Bone marrow (tissue), 2 donors: ENCODE results near the gene NKAIN2.
"Not testable (repeated sequence)": the region's sequence is repeated elsewhere in the genome, so short reads cannot be mapped to it uniquely, and the experiment has no call there.

ENCODE experiments used
- DNase-seq, 2 donors: peaks; one replicate each; lab custom pipeline; 2025; lab: John Stamatoyannopoulos, UW

Gene NKAIN2

DNA sequence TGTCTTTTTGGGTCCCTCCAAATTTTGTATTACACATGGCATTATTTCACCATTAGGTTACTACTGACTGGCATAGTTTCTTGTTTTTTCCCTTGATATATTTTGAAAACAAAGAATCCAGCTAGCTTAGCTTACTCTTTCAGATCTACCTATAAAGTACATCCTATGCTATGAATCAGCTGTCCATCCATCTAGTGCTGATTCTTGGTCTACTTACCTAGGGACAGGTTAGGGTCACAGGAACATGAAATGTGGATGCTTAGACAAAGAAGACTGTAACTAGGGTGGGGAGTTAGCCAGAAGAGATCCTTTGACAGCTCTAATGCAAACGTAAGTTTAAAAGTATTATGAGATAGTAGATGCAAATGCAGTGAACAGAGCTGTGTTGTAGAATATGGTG is 91.7 kb downstream of the NKAIN2 start:
- no peak for DNase-seq

DNA sequence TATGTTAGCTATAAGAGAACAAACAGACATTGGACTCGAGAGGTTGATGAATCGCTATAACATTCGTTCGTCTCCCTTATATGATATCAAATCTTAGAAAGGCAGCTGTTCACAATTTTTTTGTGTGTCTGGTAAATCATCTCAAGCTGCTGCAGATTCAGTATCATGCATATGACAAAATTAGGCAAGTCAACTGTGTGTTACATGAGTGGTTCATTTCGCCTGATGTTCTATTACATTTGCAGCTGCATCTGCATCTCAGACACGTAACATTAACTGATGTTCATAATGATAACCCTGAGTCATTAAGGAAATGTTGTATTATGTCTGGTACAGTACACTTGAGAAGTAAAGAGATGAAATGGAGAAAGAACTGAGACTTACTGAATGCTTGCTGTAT is 92.1 kb downstream of the NKAIN2 start:
- no peak for DNase-seq

DNA sequence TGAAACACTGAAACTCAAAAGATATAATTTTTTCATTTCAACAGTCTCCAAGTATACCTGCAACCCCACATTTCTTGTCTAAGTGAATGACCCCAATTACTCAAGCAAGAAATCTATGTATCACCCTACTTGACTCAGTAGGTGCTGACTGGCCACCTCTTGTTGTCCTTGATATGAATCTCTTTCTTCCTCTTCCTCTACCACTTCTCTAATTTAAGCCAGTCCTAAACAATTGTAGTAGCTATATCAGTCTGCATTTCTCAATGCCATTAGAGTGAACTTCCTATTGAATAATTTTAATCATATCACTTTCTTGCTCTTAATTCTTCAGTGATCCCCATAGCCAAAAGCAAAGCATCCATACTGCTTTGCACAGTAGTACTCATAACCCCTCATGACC is 93.2 kb downstream of the NKAIN2 start:
- DNase-seq = no peak

DNA sequence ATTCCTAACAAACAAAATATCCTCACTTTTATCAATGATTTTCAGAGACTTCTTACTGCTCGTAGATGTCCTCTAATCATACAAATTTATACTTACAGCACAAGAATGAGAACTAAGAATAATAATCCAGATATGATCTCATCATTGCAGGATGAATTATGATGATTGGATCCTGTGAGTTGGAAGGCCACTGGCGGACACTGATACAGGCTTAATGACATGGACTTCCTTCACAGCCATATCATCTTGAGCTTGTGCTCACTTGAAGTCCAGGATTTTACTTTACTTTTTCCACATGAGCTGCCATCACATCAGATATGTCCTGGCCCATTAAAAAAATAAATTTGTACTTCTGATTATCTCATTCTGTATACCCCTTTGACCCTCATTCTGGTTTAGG is 94.3 kb downstream of the NKAIN2 start:
- no peak for DNase-seq

DNA sequence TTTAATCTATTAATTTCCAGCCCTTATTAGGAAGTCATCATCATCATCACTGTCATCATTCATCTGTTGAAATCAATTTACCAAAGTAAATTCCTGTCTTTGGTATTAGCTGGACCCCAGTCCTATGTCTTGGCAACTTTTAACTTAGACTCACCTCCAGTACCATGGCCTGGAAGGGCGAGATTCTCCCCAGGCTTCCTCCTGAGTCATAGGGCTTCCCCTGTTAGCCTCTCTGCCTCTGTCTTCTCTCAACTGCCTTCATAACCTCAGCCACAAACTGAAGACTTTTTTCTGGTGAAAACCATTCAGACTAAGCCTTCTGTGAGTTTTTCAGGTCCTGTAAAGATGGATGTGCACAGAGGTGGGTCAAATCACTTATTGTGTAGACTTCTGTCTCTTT is 95.0 kb downstream of the NKAIN2 start:
- no peak for DNase-seq

DNA sequence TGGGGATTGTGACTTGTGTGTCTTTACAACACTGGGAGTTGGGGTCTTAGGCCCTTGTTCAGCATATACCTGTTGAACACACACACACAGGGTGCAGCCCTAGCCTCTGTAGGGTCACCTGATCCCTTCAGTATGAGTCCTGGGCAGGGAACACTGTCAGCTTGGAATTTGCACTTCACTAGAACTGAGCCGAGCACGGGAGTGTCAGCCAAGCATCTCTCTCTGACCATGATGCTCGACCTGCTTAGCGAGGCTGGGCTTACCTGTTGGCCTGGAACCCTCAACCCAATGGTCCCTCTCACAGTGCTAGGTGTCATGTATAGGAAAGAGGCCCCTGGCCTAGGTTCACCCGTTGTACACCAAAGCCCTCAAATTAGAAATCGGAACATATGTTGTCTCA is 96.1 kb downstream of the NKAIN2 start:
- no peak for DNase-seq

DNA sequence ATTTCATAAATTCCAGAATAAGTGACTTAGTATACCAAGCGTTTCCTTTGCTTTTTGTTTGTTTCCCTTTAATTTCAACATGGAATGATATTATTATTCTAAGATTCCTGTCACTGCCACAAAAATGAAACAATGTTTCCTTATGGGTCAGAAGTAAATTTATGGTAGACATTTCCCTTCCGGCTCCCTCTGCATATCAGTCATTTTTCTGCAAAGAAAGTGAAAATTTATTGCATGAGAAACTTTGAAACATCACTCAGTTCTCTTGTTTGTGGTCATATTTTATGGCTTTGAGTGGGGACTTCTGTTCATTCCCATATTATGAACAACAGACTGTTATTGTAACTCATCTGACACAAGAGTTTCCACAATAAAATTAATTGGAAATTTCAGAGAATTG is 97.8 kb downstream of the NKAIN2 start:
- DNase-seq = no peak

DNA sequence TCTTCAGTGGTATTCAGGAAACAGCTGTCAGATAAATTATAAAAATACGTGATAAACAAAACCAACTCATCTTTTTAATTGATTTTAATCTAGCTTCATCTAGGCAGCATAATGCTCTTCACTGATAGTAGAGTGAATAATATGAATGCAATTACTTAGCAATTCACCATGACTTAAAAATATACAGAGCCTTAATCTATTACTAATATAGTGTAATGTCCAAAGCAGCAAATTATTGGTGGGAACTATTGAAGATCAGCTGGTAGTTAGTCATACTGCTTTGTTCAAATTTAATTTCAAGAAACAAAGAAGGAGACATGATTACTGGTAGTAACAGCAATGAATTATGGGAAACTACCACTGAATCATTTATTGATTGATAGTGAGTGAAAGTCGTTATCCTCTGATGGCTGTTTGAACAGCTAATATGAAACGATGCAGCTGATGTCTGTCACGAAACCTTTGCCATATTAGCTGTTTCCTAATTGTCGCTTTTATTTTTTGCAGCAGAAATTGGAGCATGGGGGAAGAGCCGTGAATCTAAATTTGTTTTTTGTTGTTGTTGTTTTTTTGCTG is 99.2 kb downstream of the NKAIN2 start:
- no peak for DNase-seq

DNA sequence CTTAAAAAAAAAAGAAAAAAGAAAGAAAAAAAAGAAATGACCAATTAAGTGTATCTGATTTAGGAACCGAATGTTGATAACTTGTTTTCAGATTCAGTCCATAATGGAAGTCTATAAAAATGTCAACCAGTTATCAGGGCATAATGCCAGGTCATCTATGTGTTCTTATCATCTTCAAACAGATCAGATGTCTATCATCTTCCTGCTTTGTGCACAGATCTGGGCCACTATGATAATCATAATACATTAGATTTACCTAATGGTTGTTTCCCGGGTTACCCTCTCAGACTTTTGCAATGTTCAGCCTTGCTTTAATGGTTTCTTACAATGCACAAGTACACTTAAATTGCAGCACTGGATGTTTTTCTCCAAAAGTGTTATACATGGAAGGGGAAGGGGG is 100.6 kb downstream of the NKAIN2 start:
- no peak for DNase-seq

DNA sequence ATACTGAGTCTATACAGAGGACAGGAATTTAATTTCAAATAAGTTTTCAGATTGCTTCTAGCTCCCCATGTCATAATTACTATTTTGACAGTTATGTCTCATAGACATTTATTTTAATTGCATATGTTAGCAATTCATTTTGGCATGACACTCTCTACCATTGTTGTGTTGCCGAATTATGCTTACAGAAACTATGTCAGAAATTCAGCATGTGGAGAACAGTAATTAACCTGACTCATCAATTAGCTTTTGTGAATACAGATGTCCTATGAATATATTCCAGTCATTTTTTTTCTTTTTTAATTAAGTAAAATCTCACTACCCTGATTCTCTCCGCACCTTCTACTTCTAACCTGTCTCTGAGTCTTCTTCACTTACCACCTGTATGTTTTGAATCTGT is 105.1 kb downstream of the NKAIN2 start:
- no peak for DNase-seq

DNA sequence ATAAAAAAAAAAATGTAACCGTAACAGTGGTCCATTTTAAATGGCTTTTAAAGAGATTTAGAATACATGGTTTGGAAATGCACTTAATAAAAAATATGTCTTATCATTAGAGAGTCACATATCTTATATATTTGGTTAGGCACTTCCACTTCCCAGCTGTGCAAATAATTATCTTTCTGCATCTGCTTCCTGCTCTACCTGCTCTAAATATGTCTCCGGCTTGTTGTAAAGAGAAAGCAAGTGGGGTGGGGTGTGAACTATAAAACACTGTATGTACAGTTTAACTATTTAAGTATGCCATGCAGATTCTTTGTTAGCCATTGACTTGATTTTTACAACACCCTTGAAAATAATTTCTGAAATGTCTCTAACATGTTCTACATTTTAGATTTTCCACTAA is 106.3 kb downstream of the NKAIN2 start:
- DNase-seq = no peak

DNA sequence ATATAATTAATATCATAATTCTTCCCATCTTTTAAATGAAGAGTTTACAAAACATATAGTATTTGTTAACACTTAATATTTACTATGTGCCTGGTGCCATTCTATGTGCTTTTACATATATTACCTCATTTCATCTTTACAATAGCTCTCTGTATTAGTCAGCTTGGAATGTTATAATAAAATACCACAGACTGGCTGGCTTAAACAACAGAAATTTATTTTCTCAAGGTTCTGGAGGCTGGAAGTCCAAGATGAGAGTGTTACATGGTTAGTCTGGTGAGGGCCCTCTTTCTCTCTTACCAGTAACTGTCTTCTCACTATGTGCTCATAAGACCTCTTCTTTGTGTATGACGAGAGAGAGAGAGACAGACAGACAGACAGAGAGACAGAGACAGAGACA is 110.2 kb downstream of the NKAIN2 start:
- DNase-seq = no peak

DNA sequence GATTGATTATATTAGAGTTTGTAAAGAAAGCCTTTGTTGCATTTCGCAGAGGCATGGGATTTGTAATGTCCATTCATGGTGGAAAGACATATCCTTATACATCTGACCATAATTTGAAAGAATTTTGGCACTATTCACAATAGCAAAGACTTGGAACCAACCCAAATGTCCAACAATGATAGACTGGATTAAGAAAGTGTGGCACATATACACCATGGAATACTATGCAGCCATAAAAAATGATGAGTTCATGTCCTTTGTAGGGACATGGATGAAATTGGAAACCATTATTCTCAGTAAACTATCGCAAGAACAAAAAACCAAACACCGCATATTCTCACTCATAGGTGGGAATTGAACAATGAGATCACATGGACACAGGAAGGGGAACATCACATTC is 119.7 kb downstream of the NKAIN2 start:
- not testable (repeated sequence) for DNase-seq

DNA sequence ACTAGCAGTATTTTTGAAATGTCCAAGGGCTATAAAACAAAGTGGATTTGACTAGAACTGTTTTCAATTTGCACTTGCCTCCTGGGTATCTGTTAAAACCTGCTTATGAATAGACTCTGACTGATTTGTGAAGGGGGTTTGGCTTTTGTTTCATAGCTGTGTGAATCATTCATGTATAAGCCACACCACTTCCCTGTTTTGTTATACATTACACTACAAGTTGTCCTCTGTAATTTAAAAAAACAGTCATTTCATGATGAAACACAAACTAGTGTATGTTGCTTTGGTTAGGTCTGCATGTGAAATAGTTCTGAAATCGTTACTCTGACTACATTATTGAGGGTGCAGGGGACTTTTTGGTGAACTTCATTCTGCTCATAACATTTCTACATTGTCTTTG is 121.7 kb downstream of the NKAIN2 start:
- DNase-seq = no peak

DNA sequence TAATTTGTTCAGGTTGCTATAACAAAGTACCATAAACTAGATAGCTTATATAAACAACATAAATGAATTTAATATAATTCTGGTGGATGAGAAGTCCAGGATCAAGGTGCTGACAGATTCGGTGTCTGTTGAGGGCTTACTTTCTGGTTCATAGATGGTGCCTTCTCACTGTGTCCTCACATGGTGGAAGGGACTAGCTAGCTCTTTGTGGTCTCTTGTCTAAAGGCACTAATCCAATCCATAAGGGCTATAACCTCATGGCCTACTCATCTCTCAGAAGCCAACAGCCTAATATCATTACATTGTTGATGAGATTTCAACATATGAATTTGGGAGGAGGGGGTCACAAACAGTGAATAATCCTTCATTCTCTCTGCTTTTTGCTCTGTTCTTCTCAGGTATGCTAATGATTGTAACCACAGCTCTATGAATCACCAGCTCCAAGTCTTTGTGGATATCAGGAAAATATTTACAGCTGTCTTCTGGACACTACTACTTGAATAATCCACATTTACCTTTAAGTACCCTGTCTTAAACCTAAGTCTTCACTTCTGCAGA is 122.3 kb downstream of the NKAIN2 start:
- no peak for DNase-seq

DNA sequence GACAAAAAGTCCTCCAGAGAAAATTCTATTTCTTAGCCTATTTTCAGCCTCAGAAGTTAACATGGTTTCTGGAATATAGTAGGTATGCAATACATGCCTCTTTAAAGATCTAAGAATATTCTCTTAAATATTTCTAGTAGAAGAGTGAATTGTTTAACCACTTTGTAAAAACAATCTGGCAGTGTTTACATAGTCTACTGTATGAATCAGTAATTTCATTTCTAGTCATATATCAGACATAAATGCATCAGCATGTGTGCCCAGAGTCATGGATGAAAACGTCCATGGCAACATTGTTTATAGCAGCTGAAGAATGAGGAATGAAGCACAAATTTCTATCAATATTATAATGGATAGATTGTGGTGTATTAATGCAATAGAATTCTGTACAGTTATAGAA is 124.9 kb downstream of the NKAIN2 start:
- no peak for DNase-seq

DNA sequence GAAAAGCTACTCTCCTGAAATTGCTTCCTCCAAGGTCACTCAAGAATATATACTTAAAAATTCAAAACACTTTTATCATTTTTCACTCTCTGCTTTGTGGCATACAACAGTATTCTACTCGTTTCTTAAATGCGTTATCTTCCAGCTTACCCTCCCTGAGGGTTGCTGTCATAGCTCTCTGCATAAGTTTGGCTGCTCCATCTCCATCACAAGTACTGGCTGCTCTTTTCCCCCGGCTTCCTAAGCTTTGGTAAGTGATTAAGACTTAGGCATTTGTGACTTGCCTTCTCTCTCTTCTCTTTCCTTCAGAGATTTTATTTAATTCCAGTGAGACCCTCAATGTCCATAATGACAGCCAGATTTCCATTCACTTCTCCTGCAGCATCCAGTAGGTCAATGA is 128.3 kb downstream of the NKAIN2 start:
- DNase-seq = no peak

DNA sequence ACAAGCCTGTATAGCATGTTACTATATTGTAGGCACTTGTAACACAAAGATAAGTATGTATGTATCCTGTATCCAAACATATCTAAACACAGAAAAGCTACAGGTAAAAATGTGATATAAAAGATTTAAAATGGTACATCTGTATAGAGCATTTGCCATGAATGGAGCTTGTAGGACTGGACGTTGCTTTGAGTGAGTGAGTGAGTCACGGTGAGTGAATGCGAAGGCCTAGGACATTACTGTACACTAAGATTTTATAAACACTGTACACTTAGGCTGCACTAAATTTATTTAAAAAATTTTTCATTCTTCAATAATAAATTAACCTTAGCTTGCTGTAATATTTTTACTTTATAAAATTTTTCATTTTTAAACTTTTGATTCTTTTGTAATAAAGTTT is 136.9 kb downstream of the NKAIN2 start:
- DNase-seq = no peak

DNA sequence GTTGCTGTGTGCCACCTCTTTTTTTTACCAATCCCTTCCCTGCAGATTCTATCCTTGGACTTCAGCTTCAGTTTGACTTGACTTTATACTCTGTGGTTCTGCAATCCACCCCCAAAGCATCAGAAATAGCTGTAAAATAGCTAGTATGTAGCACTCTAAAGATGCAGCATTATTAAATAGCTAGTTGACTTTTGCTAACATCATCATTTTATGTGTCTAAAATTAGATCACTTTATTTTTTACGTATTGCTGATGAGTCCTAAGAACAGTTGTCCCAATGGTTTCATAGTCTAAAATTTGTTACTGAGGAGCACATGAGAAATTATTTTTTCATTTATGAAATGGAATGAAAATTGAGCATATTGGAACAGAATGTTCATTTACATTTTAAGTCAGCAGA is 138.2 kb downstream of the NKAIN2 start:
- no peak for DNase-seq

DNA sequence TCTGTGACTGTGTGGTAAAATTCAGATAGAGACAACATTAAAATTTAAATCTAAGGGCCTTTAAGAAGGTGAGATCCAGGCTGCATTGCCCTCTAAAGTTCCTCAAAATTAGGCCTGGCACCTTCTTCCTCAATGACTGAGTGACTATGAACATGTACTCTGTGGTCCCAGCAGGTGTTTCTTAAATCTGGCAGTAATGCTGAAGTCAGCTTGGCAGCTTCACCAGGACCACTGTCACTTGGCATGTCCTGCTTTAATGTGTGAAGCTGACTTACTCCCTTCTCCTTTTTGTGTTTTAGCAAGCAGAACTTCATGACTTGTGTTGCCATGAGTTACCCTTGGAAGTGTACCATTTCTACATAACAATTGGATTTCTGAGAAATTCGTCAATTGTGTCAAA is 141.7 kb downstream of the NKAIN2 start:
- DNase-seq = no peak

DNA sequence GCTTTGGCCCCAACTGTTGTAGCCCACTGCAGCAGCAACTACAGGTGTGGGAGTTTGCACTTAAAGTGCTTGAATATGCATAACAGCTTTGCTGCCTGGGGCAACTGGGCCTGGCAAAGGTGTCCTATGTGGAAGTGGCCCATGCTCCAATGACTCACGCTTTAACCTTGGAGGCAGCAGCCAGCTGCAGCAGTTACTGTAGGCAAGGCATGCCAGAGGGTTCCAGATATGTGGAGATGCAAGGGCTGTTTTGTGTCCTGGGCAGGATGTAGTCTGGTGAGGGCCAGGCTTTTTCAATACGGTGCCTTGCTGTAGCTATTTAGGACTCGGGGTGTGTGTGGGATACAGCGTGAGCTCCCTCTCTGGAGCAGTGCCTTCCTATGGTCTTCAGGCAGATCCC is 150.3 kb downstream of the NKAIN2 start:
- DNase-seq = no peak

DNA sequence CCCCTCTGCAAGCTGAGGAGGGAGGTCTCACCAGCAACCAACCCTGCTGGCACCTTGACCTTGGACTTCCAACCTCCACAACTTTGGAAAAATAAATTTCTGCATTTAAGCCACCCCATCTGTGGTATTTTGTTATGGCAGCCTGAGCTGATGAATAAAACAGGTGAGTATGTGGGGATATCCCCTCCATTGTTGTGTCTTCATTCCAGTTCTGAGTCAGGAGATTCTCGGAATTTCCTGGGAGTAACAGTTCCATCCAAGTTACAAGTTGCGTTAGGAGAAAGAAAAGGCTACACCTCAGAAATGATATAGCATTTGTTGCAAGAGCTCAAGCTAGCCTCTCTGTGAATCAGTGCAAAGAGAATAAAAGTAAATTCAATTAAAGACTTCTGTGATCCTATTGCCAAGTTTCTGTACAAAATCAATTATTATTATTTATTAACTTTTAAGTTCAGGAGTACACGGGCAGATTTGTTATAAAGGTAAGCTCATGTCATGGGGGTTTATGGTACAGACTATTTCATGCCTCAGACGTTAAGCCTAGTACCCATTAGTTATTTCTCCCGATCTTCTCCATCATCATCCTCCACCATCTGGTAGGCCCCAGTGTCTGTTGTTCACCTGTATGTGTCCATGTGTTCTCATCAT is 153.0 kb downstream of the NKAIN2 start:
- DNase-seq = no peak

DNA sequence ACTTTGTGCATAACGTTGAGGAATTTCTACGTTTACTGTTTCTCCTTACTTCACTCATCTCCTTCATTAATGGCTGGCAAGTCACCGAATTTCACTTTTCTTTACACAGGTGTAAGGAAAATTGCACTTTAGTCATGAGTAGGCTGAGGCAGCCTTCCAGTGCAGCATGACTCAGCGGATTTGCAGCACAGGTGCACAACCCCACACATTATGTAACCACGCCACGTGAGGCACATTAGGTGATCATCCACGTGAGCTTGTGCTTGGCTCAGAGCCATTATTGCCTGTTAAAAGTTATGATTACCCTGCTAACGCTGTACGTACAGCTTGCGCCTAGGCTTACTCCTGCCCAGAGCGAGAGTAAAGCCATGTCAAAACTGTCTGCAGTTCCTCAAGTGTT is 158.8 kb downstream of the NKAIN2 start:
- no peak for DNase-seq

DNA sequence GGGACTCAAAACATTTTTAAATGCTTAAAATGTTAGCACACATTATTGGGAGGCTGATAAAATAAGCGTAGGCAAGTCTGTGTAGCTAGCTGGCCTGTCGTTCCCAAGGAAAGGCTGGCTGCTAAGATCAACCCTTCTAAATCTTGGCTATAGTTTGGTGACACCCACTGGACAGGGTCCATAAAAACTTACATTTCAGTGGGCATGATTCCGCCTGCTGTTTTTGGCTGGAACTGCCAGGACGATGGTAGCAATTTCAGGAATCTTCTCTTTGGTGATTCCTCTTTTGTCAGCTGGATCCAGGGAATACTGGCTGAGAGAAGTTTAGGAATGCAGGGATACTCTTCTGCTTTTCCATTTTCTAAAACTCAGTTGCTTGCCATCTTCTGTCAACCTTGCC is 162.2 kb downstream of the NKAIN2 start:
- DNase-seq = no peak
